Measurements from ENCODE around the gene SLC6A13. TPM values are rescaled to one million over a fixed set of nuclear protein-coding genes. Genes with fewer than 3 reads are reported as not detected.

Gene SLC6A13
- total RNA-seq, 1 experiment from 2014 or later: not detected

DNA sequence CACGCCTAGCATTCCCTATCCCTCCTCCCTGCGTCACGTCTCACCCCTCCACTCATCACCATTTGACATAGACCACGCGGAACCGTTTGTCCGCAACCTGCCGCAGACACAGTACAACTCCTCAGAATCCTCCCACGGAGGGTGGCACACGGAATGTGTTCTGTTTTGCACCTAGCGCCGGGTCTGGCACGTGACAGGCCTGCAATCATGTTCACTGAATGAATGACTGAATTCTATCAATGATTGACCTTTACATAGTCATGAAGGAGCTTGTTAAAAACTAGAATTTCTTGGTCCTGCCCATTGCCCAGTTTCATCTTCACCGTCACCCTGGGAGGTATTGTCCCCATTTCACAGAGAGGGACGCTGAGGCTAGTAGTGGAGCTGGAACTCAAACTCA is 53.4 kb downstream of the SLC6A13 start:
- H3K9me3 ChIP-seq (ENCODE audit: low read length): no peaks in the 10 kb centered on the region
- no peaks in the 10 kb centered on the region for H3K36me3 ChIP-seq (ENCODE audit: low read depth, low read length)
- no peak overlapping the region for H3K9ac ChIP-seq (ENCODE audit: low read length)
- no peak overlapping the region for H3K27ac ChIP-seq (ENCODE audit: low read length)
- BruUV-seq (replicated peaks): no TSS peak
- intact Hi-C loops (cut with micrococcal nuclease): no loop called here
- H2AFZ ChIP-seq (ENCODE audit: low read length): no peak overlapping the region
- H3K79me2 ChIP-seq (ENCODE audit: low read length): no peaks in the 10 kb centered on the region
- ATAC-seq (no peak), DNase-seq (no peak)
- H3K4me2 ChIP-seq (ENCODE audit: low read length): no peak overlapping the region
- no peaks in the 10 kb centered on the region for H3F3A ChIP-seq (ENCODE audit: low read length, unreplicated experiment)
- H3K27me3 ChIP-seq (ENCODE audit: low read length): peaks cover 35% of the 10 kb centered on the region
- TF ChIP-seq EZH2 (IDR thresholded peaks at IDR 0.05; ENCODE audit: low read length, unreplicated experiment) (no peak), EZH2phosphoT487 (IDR thresholded peaks at IDR 0.05; ENCODE audit: borderline replicate concordance, low read length) (no peak)
- TF ChIP-seq, protein P1, sequence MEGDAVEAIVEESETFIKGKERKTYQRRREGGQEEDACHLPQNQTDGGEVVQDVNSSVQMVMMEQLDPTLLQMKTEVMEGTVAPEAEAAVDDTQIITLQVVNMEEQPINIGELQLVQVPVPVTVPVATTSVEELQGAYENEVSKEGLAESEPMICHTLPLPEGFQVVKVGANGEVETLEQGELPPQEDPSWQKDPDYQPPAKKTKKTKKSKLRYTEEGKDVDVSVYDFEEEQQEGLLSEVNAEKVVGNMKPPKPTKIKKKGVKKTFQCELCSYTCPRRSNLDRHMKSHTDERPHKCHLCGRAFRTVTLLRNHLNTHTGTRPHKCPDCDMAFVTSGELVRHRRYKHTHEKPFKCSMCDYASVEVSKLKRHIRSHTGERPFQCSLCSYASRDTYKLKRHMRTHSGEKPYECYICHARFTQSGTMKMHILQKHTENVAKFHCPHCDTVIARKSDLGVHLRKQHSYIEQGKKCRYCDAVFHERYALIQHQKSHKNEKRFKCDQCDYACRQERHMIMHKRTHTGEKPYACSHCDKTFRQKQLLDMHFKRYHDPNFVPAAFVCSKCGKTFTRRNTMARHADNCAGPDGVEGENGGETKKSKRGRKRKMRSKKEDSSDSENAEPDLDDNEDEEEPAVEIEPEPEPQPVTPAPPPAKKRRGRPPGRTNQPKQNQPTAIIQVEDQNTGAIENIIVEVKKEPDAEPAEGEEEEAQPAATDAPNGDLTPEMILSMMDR (conservative IDR thresholded peaks at IDR 0.05; ENCODE audit: low read depth, low read length): no peak
- no peak overlapping the region for H3K4me3 ChIP-seq (ENCODE audit: low read length)
- ChIA-PET POLR2A (ENCODE audit: unreplicated experiment) (no interaction called here), CTCF (no interaction called here)
- H3K4me1 ChIP-seq (ENCODE audit: insufficient read depth, low read length): no peaks in the 10 kb centered on the region
- no peaks in the 10 kb centered on the region for H4K20me1 ChIP-seq (ENCODE audit: low read length)
- no peaks in the 10 kb centered on the region for H3K9me2 ChIP-seq (replicated peaks; ENCODE audit: low read length)

DNA sequence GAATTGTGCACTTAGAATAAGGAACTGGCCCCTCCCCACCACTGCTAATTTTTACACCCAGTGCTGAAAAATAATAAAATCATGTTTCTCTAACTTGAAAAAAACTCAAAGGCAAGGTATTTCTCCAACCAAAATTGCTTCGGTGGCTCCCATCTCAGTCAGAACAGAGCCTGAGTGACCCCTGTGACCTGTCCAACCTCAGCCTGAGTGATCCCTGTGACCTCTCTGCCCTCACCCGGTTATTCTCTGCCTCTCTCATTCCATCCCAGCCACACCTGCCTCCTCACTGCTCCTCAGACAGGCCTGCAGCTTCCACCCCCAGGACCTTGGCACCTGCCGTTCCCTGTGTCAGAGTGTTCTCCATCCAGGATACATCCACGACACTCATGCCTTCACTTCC is 53.8 kb downstream of the SLC6A13 start:
- ChIA-PET CTCF (no interaction called here), POLR2A (ENCODE audit: unreplicated experiment) (no interaction called here)
- Histone ChIP-seq H2AFZ (ENCODE audit: low read length) (no peak overlapping the region), H3K27me3 (ENCODE audit: low read length) (peaks cover 31% of the 10 kb centered on the region), H3K9ac (ENCODE audit: low read length) (no peak overlapping the region), H3K4me3 (ENCODE audit: low read length) (no peak overlapping the region), H3K4me1 (ENCODE audit: insufficient read depth, low read length) (no peaks in the 10 kb centered on the region), H3F3A (ENCODE audit: low read length, unreplicated experiment) (no peaks in the 10 kb centered on the region), H4K20me1 (ENCODE audit: low read length) (no peaks in the 10 kb centered on the region), H3K27ac (ENCODE audit: low read length) (no peak overlapping the region), H3K9me2 (replicated peaks; ENCODE audit: low read length) (no peaks in the 10 kb centered on the region), H3K4me2 (ENCODE audit: low read length) (no peak overlapping the region), H3K79me2 (ENCODE audit: low read length) (no peaks in the 10 kb centered on the region), H3K36me3 (ENCODE audit: low read depth, low read length) (no peaks in the 10 kb centered on the region), H3K9me3 (ENCODE audit: low read length) (no peaks in the 10 kb centered on the region)
- ATAC-seq (no peak), DNase-seq (no peak)
- BruUV-seq (replicated peaks): no TSS peak
- intact Hi-C loops (cut with micrococcal nuclease): no loop called here
- TF ChIP-seq, protein P1 (conservative IDR thresholded peaks at IDR 0.05; ENCODE audit: low read depth, low read length): no peak
- TF ChIP-seq EZH2phosphoT487 (IDR thresholded peaks at IDR 0.05; ENCODE audit: borderline replicate concordance, low read length): no peak
- TF ChIP-seq EZH2 (IDR thresholded peaks at IDR 0.05; ENCODE audit: low read length, unreplicated experiment): no peak

DNA sequence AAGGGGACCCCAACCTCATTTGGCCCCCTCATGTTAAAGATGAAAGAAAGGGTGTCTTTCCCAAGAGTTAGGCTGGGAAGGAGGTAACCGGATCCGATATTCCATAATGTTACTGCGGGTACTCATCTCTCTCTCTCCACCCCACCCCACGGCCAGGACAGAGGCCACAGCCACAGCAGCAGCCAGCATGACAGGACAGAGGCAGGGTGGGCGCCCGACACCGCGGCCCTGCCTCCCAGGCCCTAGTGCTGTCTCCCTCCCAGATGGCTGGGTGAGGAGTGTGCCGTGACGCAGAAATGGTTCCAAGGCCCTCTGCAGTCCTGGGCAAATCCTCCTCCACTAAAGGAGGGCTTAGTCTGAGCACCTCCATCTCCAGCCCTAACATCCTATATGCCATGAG is 54.8 kb downstream of the SLC6A13 start:
- H3K27ac ChIP-seq (ENCODE audit: low read length): no peak overlapping the region
- no peak overlapping the region for H3K4me3 ChIP-seq (ENCODE audit: low read length)
- H3K4me2 ChIP-seq (ENCODE audit: low read length): no peak overlapping the region
- no peaks in the 10 kb centered on the region for H3F3A ChIP-seq (ENCODE audit: low read length, unreplicated experiment)
- H3K36me3 ChIP-seq (ENCODE audit: low read depth, low read length): no peaks in the 10 kb centered on the region
- no peaks in the 10 kb centered on the region for H3K9me2 ChIP-seq (replicated peaks; ENCODE audit: low read length)
- ATAC-seq (no peak), DNase-seq (no peak)
- no TSS peak for BruUV-seq (replicated peaks)
- intact Hi-C loops (cut with micrococcal nuclease): no loop called here
- CTCF ChIA-PET: no interaction called here
- no peaks in the 10 kb centered on the region for H3K4me1 ChIP-seq (ENCODE audit: insufficient read depth, low read length)
- peaks cover 23% of the 10 kb centered on the region for H3K27me3 ChIP-seq (ENCODE audit: low read length)
- no peak overlapping the region for H2AFZ ChIP-seq (ENCODE audit: low read length)
- no peaks in the 10 kb centered on the region for H3K9me3 ChIP-seq (ENCODE audit: low read length)
- no peak overlapping the region for H3K9ac ChIP-seq (ENCODE audit: low read length)
- no peaks in the 10 kb centered on the region for H4K20me1 ChIP-seq (ENCODE audit: low read length)
- POLR2A ChIA-PET (ENCODE audit: unreplicated experiment): no interaction called here
- no peaks in the 10 kb centered on the region for H3K79me2 ChIP-seq (ENCODE audit: low read length)
- no peak for TF ChIP-seq EZH2phosphoT487 (IDR thresholded peaks at IDR 0.05; ENCODE audit: borderline replicate concordance, low read length)
- TF ChIP-seq, protein P1 (conservative IDR thresholded peaks at IDR 0.05; ENCODE audit: low read depth, low read length): no peak
- no peak for TF ChIP-seq EZH2 (IDR thresholded peaks at IDR 0.05; ENCODE audit: low read length, unreplicated experiment)

Data from PC-3 (cell line).